Peyer's patch (tissue), 4 donors: ENCODE data around the gene CACYBP. TPM values are rescaled to one million over a fixed set of nuclear protein-coding genes. Genes with fewer than 3 reads are reported as not detected.

Experiments
- DNase-seq, 3 donors: peaks; one replicate each; pipeline ENCODE4 v3.0.0-alpha.2; 2017 to 2019
- H3K27ac ChIP-seq, 4 donors: fragments of 200-600 bp; sonication (generic); one replicate each; pipeline ENCODE4 v1.5.1; 2016 to 2019
- H3K27me3 ChIP-seq, 2 donors: fragments of 200-600 bp; sonication (generic); one replicate each; pipeline ENCODE4 v1.5.1; 2019
- H3K36me3 ChIP-seq, 3 donors: fragments of 200-600 bp; sonication (generic); one replicate each; pipeline ENCODE4 v1.5.1; 2016 to 2019
- H3K4me1 ChIP-seq, 4 donors: fragments of 200-600 bp; sonication (generic); one replicate each; pipeline ENCODE4 v1.5.1; 2016 to 2019
- H3K4me3 ChIP-seq, 4 donors: fragments of 200-600 bp; sonication (generic); 1 replicate in 3 of 4; 2 replicates in 1 of 4; pipeline ENCODE4 v1.5.1; 2016 to 2019; ENCODE audit warnings: mild to moderate bottlenecking in 1 of 4
- H3K9me3 ChIP-seq, 4 donors: fragments of 200-600 bp; sonication (generic); one replicate each; pipeline ENCODE4 v1.5.1; 2016 to 2019; ENCODE audit warnings: mild to moderate bottlenecking in 1 of 4
- POLR2A ChIP-seq, 2 donors: fragments of 450-650 bp; IDR thresholded peaks; one replicate each; pipeline ENCODE4 v1.5.1; 2017; ENCODE audit warnings: antibody characterized with exemption in 2 of 2, mild to moderate bottlenecking in 2 of 2, moderate library complexity in 2 of 2
- total RNA-seq, 4 donors: library from RNA; depleted of rRNA; stranded (reverse); fragments of >200 nt; gene quantifications; one replicate each; pipeline ENCODE4 v1.1.0, GENCODE V29; 2016
- TF ChIP-seq, protein P1 (sequence below), 6 experiments: fragments of 450-650 bp in 4 of 6; fragments of 200-600 bp in 2 of 6; sonication (generic) in 1 of 6; IDR thresholded peaks; one replicate each; pipeline ENCODE4 v1.5.1; 2017 to 2019; ENCODE audit warnings: antibody characterized with exemption in 6 of 6, mild to moderate bottlenecking in 3 of 6, moderate library complexity in 1 of 6

Gene CACYBP
- total RNA-seq, 4 donors from 2014 or later, result 15.3 to 139 (median 89.6) TPM

DNA sequence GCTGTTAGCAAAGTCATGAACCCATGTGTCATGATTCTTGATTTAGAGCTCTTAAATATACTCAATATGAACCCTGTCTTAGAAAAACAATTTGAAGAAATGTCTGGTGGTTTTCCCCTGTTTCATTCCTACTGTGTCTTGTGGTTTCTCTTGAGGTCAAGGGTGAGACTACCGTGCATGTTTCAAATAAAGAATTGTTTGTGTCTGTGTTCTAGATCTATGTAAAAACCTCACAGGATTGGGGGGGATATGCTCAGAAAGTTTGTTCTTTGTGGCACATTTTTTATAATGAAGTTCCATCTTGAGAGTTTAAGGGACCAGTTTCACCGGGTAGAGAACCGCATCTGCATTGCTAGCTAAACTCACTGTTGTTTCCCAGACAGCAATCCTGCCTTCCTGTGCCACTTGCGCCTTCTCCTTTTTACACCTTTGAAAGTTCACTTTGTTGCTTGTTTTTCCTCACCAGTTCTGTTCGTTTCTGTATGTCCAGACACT lies 30.9 kb upstream of the CACYBP start:
- TF ChIP-seq, protein P1, sequence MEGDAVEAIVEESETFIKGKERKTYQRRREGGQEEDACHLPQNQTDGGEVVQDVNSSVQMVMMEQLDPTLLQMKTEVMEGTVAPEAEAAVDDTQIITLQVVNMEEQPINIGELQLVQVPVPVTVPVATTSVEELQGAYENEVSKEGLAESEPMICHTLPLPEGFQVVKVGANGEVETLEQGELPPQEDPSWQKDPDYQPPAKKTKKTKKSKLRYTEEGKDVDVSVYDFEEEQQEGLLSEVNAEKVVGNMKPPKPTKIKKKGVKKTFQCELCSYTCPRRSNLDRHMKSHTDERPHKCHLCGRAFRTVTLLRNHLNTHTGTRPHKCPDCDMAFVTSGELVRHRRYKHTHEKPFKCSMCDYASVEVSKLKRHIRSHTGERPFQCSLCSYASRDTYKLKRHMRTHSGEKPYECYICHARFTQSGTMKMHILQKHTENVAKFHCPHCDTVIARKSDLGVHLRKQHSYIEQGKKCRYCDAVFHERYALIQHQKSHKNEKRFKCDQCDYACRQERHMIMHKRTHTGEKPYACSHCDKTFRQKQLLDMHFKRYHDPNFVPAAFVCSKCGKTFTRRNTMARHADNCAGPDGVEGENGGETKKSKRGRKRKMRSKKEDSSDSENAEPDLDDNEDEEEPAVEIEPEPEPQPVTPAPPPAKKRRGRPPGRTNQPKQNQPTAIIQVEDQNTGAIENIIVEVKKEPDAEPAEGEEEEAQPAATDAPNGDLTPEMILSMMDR (IDR thresholded peaks at IDR 0.05), result no peak
- no peak for TF ChIP-seq POLR2A (IDR thresholded peaks at IDR 0.05)
- DNase-seq, result no peak
- Histone ChIP-seq H3K4me3 (no peak overlapping the region), H3K9me3 (no peaks in the 10 kb centered on the region), H3K4me1 (peaks cover 0 to 31% (median 16%) of the 10 kb centered on the region in 4 donors), H3K27me3 (no peaks in the 10 kb centered on the region), H3K36me3 (no peaks in the 10 kb centered on the region), H3K27ac (peak overlapping the region; percentile 65 to 73 (median 70))

- DNase-seq, result no peak
- H3K27ac ChIP-seq, result peak overlapping the region in 3 of 4 donors; percentile 65 to 73 (median 69)
- peaks cover 0 to 26% (median 9%) of the 10 kb centered on the region in 4 donors for H3K4me1 ChIP-seq
Observed at GRCh38 chr1:174969977-174970376, 29.8 kb upstream of the CACYBP start.

DNA sequence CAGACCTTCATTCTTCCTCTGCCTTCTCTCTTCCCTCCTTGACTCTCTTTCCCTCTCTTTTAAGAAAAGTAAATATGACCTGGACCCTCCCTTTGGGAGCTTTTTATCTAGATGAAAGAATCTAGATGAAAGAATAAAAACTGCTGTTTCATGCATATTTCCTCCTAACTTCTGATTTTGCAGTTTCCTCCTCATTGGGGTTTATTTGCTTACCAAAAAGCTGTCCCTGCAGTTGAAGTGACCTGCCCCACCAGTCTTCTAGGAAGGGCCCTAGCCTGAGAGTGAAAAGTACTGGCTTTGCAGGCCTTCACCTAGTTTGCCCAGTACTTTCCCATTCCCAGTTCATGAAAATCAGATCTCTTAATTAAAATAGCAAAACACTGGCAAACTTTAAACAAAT lies 28.3 kb upstream of the CACYBP start:
- TF ChIP-seq, protein P1 (IDR thresholded peaks at IDR 0.05), result no peak
- no peak for TF ChIP-seq POLR2A (IDR thresholded peaks at IDR 0.05)
- no peaks in the 10 kb centered on the region for H3K27me3 ChIP-seq
- peak overlapping the region in 2 of 4 donors; percentile 2 to 53 for H3K27ac ChIP-seq
- H3K4me1 ChIP-seq, result peaks cover 0 to 13% (median 1%) of the 10 kb centered on the region in 4 donors
- DNase-seq, result no peak
- H3K4me3 ChIP-seq, result no peak overlapping the region
- H3K9me3 ChIP-seq, result no peaks in the 10 kb centered on the region
- peaks cover 0 to 9% (median 0%) of the 10 kb centered on the region in 3 donors for H3K36me3 ChIP-seq

More at GRCh38 chr1:174969977-174970376, 29.8 kb upstream of the CACYBP start:
- no peaks in the 10 kb centered on the region for H3K27me3 ChIP-seq
- peaks cover 0 to 8% (median 0%) of the 10 kb centered on the region in 3 donors for H3K36me3 ChIP-seq
- no peak overlapping the region for H3K4me3 ChIP-seq
- TF ChIP-seq, protein P1 (IDR thresholded peaks at IDR 0.05), result no peak
- no peak for TF ChIP-seq POLR2A (IDR thresholded peaks at IDR 0.05)
- H3K9me3 ChIP-seq, result no peaks in the 10 kb centered on the region

- Histone ChIP-seq H3K36me3 (peaks cover 0 to 11% (median 0%) of the 10 kb centered on the region in 3 donors), H3K27ac (peak overlapping the region in 2 of 4 donors; percentile 2 to 53), H3K4me1 (peaks cover 0 to 12% (median under 1%) of the 10 kb centered on the region in 4 donors), H3K9me3 (no peaks in the 10 kb centered on the region), H3K4me3 (no peak overlapping the region), H3K27me3 (no peaks in the 10 kb centered on the region)
- TF ChIP-seq POLR2A (IDR thresholded peaks at IDR 0.05), result no peak
- TF ChIP-seq, protein P1 (IDR thresholded peaks at IDR 0.05), result no peak
- no peak for DNase-seq
Observed at GRCh38 chr1:174971902-174972301, 27.8 kb upstream of the CACYBP start.

DNA sequence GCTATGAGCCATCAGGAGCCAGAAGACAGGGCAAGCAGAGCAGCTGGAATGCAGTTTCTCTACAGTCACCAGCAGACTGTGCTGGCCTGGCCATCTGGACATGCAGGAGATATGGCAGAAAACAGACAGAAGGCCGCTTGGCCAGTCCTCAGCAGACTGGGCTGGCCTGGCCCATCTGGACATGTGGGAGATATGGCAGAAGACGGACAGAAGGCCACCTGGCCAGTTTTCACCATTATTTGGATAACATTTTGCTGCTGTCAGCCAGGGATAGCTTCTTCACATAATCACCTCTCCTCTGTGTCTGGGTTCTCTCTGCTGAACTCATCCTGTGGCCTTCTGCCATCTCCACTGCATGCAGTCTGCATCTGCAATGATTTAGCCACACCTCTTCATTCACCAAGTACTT lies 25.0 kb upstream of the CACYBP start:
- no peak overlapping the region for H3K27ac ChIP-seq

More for the DNA sequence above, 25.0 kb upstream of the CACYBP start:
- no peak for TF ChIP-seq POLR2A (IDR thresholded peaks at IDR 0.05)
- TF ChIP-seq, protein P1 (IDR thresholded peaks at IDR 0.05), result no peak
- peaks cover 0 to 31% (median 0%) of the 10 kb centered on the region in 3 donors for H3K36me3 ChIP-seq
- no peak overlapping the region for H3K4me3 ChIP-seq
- peaks cover 0 to 5% (median 2%) of the 10 kb centered on the region in 4 donors for H3K4me1 ChIP-seq
- H3K9me3 ChIP-seq, result no peaks in the 10 kb centered on the region
- DNase-seq, result no peak
- H3K27me3 ChIP-seq, result no peaks in the 10 kb centered on the region
